HG02981 (cell line): Measurements from ENCODE around the gene RBM33.

Experiments used
- ATAC-seq: cut with Tn5 transposase; IDR thresholded peaks from one replicate; pipeline ENCODE4 v1.9.1; 2021; ENCODE audit warnings: mild to moderate bottlenecking, moderate library complexity; ENCODE audit not compliant: unreplicated experiment

The RBM33 gene

GRCh38 chr7:155621418-155621980 lies 23.0 kb upstream of the RBM33 start:
- ATAC-seq: no peak

- no peak for ATAC-seq
These were observed 20.0 kb upstream of the RBM33 start for GRCh38 chr7:155624412-155624811.

GRCh38 chr7:155625557-155625956 lies 18.9 kb upstream of the RBM33 start:
- ATAC-seq: no peak

GRCh38 chr7:155629171-155629570 lies 15.3 kb upstream of the RBM33 start:
- no peak for ATAC-seq

- no peak for ATAC-seq
These were observed 13.3 kb upstream of the RBM33 start for GRCh38 chr7:155631155-155631554.

GRCh38 chr7:155635817-155636216 lies 8.6 kb upstream of the RBM33 start:
- no peak for ATAC-seq

- ATAC-seq: no peak
These were observed 7.3 kb upstream of the RBM33 start for GRCh38 chr7:155637155-155637554.

- no peak for ATAC-seq
These were observed 6.1 kb upstream of the RBM33 start for GRCh38 chr7:155638366-155638765.

GRCh38 chr7:155639958-155640520 lies 4.4 kb upstream of the RBM33 start:
- ATAC-seq: no peak

- ATAC-seq: no peak
These were observed 3.8 kb upstream of the RBM33 start for GRCh38 chr7:155640629-155641028.

GRCh38 chr7:155643804-155644177 lies 670 bp upstream of the RBM33 start:
- ATAC-seq: peak; percentile 1

- ATAC-seq: peak; percentile 32
These were observed 579 bp downstream of the RBM33 start for GRCh38 chr7:155644971-155645509.

GRCh38 chr7:155645662-155646061 lies 1.2 kb downstream of the RBM33 start:
- ATAC-seq: no peak

- no peak for ATAC-seq
These were observed 2.2 kb downstream of the RBM33 start for GRCh38 chr7:155646669-155647068.

GRCh38 chr7:155647302-155647701 lies 2.8 kb downstream of the RBM33 start:
- ATAC-seq: no peak

GRCh38 chr7:155647734-155648133 lies 3.3 kb downstream of the RBM33 start:
- ATAC-seq: no peak

- no peak for ATAC-seq
These were observed 4.4 kb downstream of the RBM33 start for GRCh38 chr7:155648752-155649339.

GRCh38 chr7:155649588-155649987 lies 5.1 kb downstream of the RBM33 start:
- no peak for ATAC-seq

GRCh38 chr7:155652156-155653114 lies 8.0 kb downstream of the RBM33 start:
- no peak for ATAC-seq

GRCh38 chr7:155653803-155654202 lies 9.3 kb downstream of the RBM33 start:
- no peak for ATAC-seq

- ATAC-seq: no peak
These were observed 12.4 kb downstream of the RBM33 start for GRCh38 chr7:155656891-155657290.
